Mesenchymal stem cell (in vitro differentiated cells and primary cell): ENCODE results near the gene MCCC2.

Experiments
- DNase-seq: peaks from one replicate; pipeline ENCODE4 v3.0.0-alpha.2; 2013
- H2AFZ ChIP-seq: one replicate; pipeline ENCODE4 v1.6.1; 2013; ENCODE audit warnings: low read depth, mild to moderate bottlenecking, control low read depth, inconsistent platforms, low read length, moderate library complexity
- H2AK5ac ChIP-seq: 2 replicates; pipeline ENCODE4 v1.6.1; 2013; ENCODE audit warnings: low read length, moderate library complexity, mild to moderate bottlenecking, inconsistent platforms; ENCODE audit not compliant: severe bottlenecking
- H2BK120ac ChIP-seq: one replicate; pipeline ENCODE4 v1.6.1; 2013; ENCODE audit warnings: low read depth, mild to moderate bottlenecking, inconsistent platforms, low read length, moderate library complexity
- H2BK12ac ChIP-seq, 2 experiments: one replicate each; pipeline ENCODE4 v1.6.1; 2013; ENCODE audit warnings: inconsistent platforms in 2 of 2, low read length in 2 of 2, mild to moderate bottlenecking in 2 of 2, moderate library complexity in 2 of 2, control low read depth in 1 of 2
- H2BK15ac ChIP-seq: one replicate; pipeline ENCODE4 v1.6.1; 2013; ENCODE audit warnings: mild to moderate bottlenecking, low read depth, inconsistent platforms; ENCODE audit not compliant: poor library complexity, severe bottlenecking
- H2BK5ac ChIP-seq: 2 replicates; pipeline ENCODE4 v1.6.1; 2013; ENCODE audit warnings: low read depth, mild to moderate bottlenecking, low read length, control low read depth, inconsistent platforms; ENCODE audit not compliant: poor library complexity, severe bottlenecking
- H3K14ac ChIP-seq, 2 experiments: one replicate each; pipeline ENCODE4 v1.6.1; 2013; ENCODE audit warnings: inconsistent platforms in 2 of 2, low read length in 2 of 2, control low read depth in 1 of 2, mild to moderate bottlenecking in 1 of 2, moderate library complexity in 1 of 2
- H3K18ac ChIP-seq, 2 experiments: one replicate each; pipeline ENCODE4 v1.6.1; 2013; ENCODE audit warnings: inconsistent platforms in 2 of 2, low read length in 2 of 2, control low read depth in 1 of 2, low read depth in 1 of 2, mild to moderate bottlenecking in 1 of 2
- H3K23ac ChIP-seq, 2 experiments: one replicate each; pipeline ENCODE4 v1.6.1; 2013; ENCODE audit warnings: inconsistent platforms in 2 of 2, low read length in 2 of 2, mild to moderate bottlenecking in 2 of 2, moderate library complexity in 2 of 2, control low read depth in 1 of 2
- H3K27ac ChIP-seq: 2 replicates; pipeline ENCODE4 v1.5.1; 2013; ENCODE audit warnings: mild to moderate bottlenecking, moderate library complexity, low read length, control low read depth, inconsistent platforms; ENCODE audit not compliant: poor library complexity, severe bottlenecking
- H3K27me3 ChIP-seq, 2 experiments: 2 replicates each; pipeline versions ENCODE4 v1.6.1 to v1.7.0; 2013; ENCODE audit warnings: low read length in 2 of 2, mild to moderate bottlenecking in 2 of 2, moderate library complexity in 2 of 2, control low read depth in 1 of 2, inconsistent platforms in 1 of 2; ENCODE audit not compliant: control insufficient read depth in 1 of 2, insufficient read depth in 1 of 2
- H3K36me3 ChIP-seq, 2 experiments: 2 replicates each; pipeline versions ENCODE4 v1.6.1 to v1.7.0; 2013; ENCODE audit warnings: low read length in 2 of 2, control low read depth in 1 of 2, inconsistent platforms in 1 of 2, low read depth in 1 of 2, mild to moderate bottlenecking in 1 of 2; ENCODE audit not compliant: insufficient read depth in 2 of 2, control insufficient read depth in 1 of 2
- H3K4ac ChIP-seq, 2 experiments: one replicate each; pipeline ENCODE4 v1.6.1; 2013; ENCODE audit warnings: inconsistent platforms in 2 of 2, low read length in 2 of 2, mild to moderate bottlenecking in 2 of 2, moderate library complexity in 2 of 2, control low read depth in 1 of 2, low read depth in 1 of 2
- H3K4me1 ChIP-seq: 2 replicates; pipeline ENCODE4 v1.6.1; 2013; ENCODE audit warnings: low read depth, low read length, control low read depth; ENCODE audit not compliant: control insufficient read depth, insufficient read depth
- H3K4me2 ChIP-seq: 2 replicates; pipeline ENCODE4 v1.6.1; 2013; ENCODE audit warnings: low read length, mild to moderate bottlenecking, inconsistent platforms; ENCODE audit not compliant: poor library complexity, severe bottlenecking
- H3K4me3 ChIP-seq, 2 experiments: 2 replicates each; pipeline versions ENCODE4 v1.5.1 to v1.7.0; 2013; ENCODE audit warnings: low read length in 2 of 2, mild to moderate bottlenecking in 2 of 2, control low read depth in 1 of 2, low read depth in 1 of 2; ENCODE audit not compliant: insufficient read depth in 1 of 2
- H3K79me1 ChIP-seq: replicated peaks from 2 replicates; pipeline ENCODE4 v1.6.1; 2013; ENCODE audit warnings: mild to moderate bottlenecking, control low read depth, low read length, inconsistent platforms; ENCODE audit not compliant: poor library complexity, severe bottlenecking
- H3K9ac ChIP-seq: 2 replicates; pipeline ENCODE4 v1.7.0; 2013; ENCODE audit warnings: mild to moderate bottlenecking, low read length, moderate library complexity
- H3K9me3 ChIP-seq: 2 replicates; pipeline ENCODE4 v1.7.0; 2013; ENCODE audit warnings: mild to moderate bottlenecking, low read length; ENCODE audit not compliant: control insufficient read depth
- H4K8ac ChIP-seq: one replicate; pipeline ENCODE4 v1.6.1; 2013; ENCODE audit warnings: inconsistent platforms, mild to moderate bottlenecking, low read length, moderate library complexity
- H4K91ac ChIP-seq: one replicate; pipeline ENCODE4 v1.6.1; 2013; ENCODE audit warnings: mild to moderate bottlenecking, low read length, inconsistent platforms
- WGBS: methylation state at CpG from one replicate; pipeline ENCODE4 v1.1.7; 2013; ENCODE audit warnings: mixed read lengths; 5-methylcytosine and 5-hydroxymethylcytosine counted together

Gene MCCC2

GRCh38 chr5:71632168-71632567, 45.0 kb downstream of the MCCC2 start:
- no peak overlapping the region for H3K23ac ChIP-seq
- H2BK120ac ChIP-seq, result no peak overlapping the region
- H2BK5ac ChIP-seq, result no peak overlapping the region
- no peak overlapping the region for H3K27ac ChIP-seq
- H2AK5ac ChIP-seq, result no peak overlapping the region
- no peak overlapping the region for H2BK15ac ChIP-seq
- H3K4ac ChIP-seq, result no peak overlapping the region
- H3K4me2 ChIP-seq, result no peak overlapping the region
- peaks cover 6% of the 10 kb centered on the region for H3K79me1 ChIP-seq
- H3K18ac ChIP-seq, result no peak overlapping the region
- no peaks in the 10 kb centered on the region for H3K9me3 ChIP-seq
- H3K4me1 ChIP-seq, result no peaks in the 10 kb centered on the region
- WGBS, result 95% methylated on average over 3 of the region's 3 CpGs
- no peak overlapping the region for H4K8ac ChIP-seq
- no peak overlapping the region for H4K91ac ChIP-seq
- no peak overlapping the region for H3K4me3 ChIP-seq
- H3K27me3 ChIP-seq, result no peaks in the 10 kb centered on the region
- H3K9ac ChIP-seq, result no peak overlapping the region
- H2BK12ac ChIP-seq, result no peak overlapping the region
- H2AFZ ChIP-seq, result no peak overlapping the region
- H3K36me3 ChIP-seq, result peaks cover 0 to 35% of the 10 kb centered on the region in 2 experiments
- no peak overlapping the region for H3K14ac ChIP-seq
- DNase-seq, result no peak

- Histone ChIP-seq H3K27ac (no peak overlapping the region), H3K9ac (no peak overlapping the region), H3K14ac (no peak overlapping the region), H2AK5ac (no peak overlapping the region), H2BK5ac (no peak overlapping the region), H3K36me3 (peaks cover 7 to 45% of the 10 kb centered on the region in 2 experiments), H3K27me3 (no peaks in the 10 kb centered on the region), H2AFZ (no peak overlapping the region), H3K4me1 (no peaks in the 10 kb centered on the region), H3K23ac (no peak overlapping the region), H3K79me1 (peaks cover 4% of the 10 kb centered on the region), H2BK12ac (no peak overlapping the region), H3K4ac (no peak overlapping the region), H4K91ac (no peak overlapping the region), H3K9me3 (no peaks in the 10 kb centered on the region), H2BK15ac (no peak overlapping the region), H3K18ac (no peak overlapping the region), H2BK120ac (no peak overlapping the region), H3K4me2 (no peak overlapping the region), H3K4me3 (no peak overlapping the region), H4K8ac (no peak overlapping the region)
- 100% methylated on average over 1 of the region's 2 CpGs for WGBS
- no peak for DNase-seq
Observed at GRCh38 chr5:71633255-71634155, 46.4 kb downstream of the MCCC2 start.

GRCh38 chr5:71637133-71637532, 50.0 kb downstream of the MCCC2 start:
- no peak for DNase-seq
- H2AK5ac ChIP-seq, result no peak overlapping the region
- H3K4ac ChIP-seq, result no peak overlapping the region
- H2BK12ac ChIP-seq, result no peak overlapping the region
- H3K9me3 ChIP-seq, result peaks cover 6% of the 10 kb centered on the region
- no peak overlapping the region for H4K8ac ChIP-seq
- no peak overlapping the region for H3K23ac ChIP-seq
- no peak overlapping the region for H3K4me3 ChIP-seq
- H2BK15ac ChIP-seq, result no peak overlapping the region
- H2BK120ac ChIP-seq, result no peak overlapping the region
- no peak overlapping the region for H3K27ac ChIP-seq
- no peak overlapping the region for H3K14ac ChIP-seq
- H3K4me1 ChIP-seq, result no peaks in the 10 kb centered on the region
- H3K27me3 ChIP-seq, result no peaks in the 10 kb centered on the region
- H3K79me1 ChIP-seq, result no peaks in the 10 kb centered on the region
- H3K36me3 ChIP-seq, result peaks cover 12 to 68% of the 10 kb centered on the region in 2 experiments
- H4K91ac ChIP-seq, result no peak overlapping the region
- no peak overlapping the region for H2BK5ac ChIP-seq
- no peak overlapping the region for H3K9ac ChIP-seq
- H3K18ac ChIP-seq, result no peak overlapping the region
- no peak overlapping the region for H2AFZ ChIP-seq
- H3K4me2 ChIP-seq, result no peak overlapping the region

GRCh38 chr5:71640408-71640807, 53.3 kb downstream of the MCCC2 start:
- no peak overlapping the region for H2AFZ ChIP-seq
- peaks cover 15 to 61% of the 10 kb centered on the region in 2 experiments for H3K36me3 ChIP-seq
- no peak overlapping the region for H3K23ac ChIP-seq
- no peak overlapping the region for H3K18ac ChIP-seq
- H3K79me1 ChIP-seq, result no peaks in the 10 kb centered on the region
- no peak overlapping the region for H3K14ac ChIP-seq
- no peak overlapping the region for H4K8ac ChIP-seq
- no peak overlapping the region for H2BK120ac ChIP-seq
- H3K4ac ChIP-seq, result no peak overlapping the region
- no peak overlapping the region for H2BK5ac ChIP-seq
- no peak overlapping the region for H3K27ac ChIP-seq
- no peak overlapping the region for H3K4me2 ChIP-seq
- H3K4me1 ChIP-seq, result no peaks in the 10 kb centered on the region
- DNase-seq, result no peak
- H4K91ac ChIP-seq, result no peak overlapping the region
- H3K9me3 ChIP-seq, result peaks cover 6% of the 10 kb centered on the region
- no peak overlapping the region for H3K9ac ChIP-seq
- H3K27me3 ChIP-seq, result no peaks in the 10 kb centered on the region
- no peak overlapping the region for H2BK12ac ChIP-seq
- no peak overlapping the region for H2AK5ac ChIP-seq
- H3K4me3 ChIP-seq, result no peak overlapping the region
- H2BK15ac ChIP-seq, result no peak overlapping the region
- 100% methylated on average over 2 of the region's 3 CpGs for WGBS
